Measurements from ENCODE around the gene G6PC3. TPM values are rescaled to one million over a fixed set of nuclear protein-coding genes. Genes with fewer than 3 reads are reported as not detected.

Gene G6PC3
- total and polyA plus RNA-seq, 4 donors, result 6.7 to 15.1 (median 8.3) TPM

DNA sequence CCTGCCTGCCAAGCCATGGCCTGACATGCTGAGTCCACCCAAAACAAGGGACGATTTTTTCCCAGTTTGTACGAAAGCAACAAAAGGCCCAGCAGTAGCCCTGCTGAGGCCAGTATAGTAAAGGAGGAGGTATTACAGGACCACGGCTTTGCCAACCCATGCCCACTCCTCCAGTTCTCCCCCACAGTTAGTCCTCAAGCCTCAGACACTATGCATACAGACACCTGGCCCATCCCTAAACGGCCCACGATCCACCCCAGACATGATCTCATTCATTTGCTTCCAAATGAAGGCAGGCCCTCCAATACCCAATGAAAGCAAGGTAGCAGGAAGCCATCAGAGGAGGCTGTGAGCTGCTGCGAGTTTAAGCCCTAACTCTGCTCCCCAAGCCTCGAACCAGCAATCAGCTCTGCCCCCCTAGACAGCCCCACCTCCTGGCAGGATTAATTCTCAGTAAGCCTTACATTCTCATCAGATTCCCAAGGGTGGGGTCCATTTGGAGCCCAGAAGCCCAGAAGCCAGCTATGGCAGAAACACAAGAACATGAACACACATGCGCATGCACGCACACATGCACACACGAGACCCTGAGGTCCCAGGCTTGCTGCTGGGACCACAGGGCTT is 48.0 kb downstream of the G6PC3 start:
- peaks cover 6 to 27% (median 15%) of the 10 kb centered on the region in 4 donors for H3K4me1 ChIP-seq (ENCODE audit: control insufficient read depth in 4 of 4, insufficient read depth in 4 of 4, low read length in 3 of 4)
- no peaks in the 10 kb centered on the region for H3K36me3 ChIP-seq (ENCODE audit: control insufficient read depth in 4 of 4, insufficient read depth in 3 of 4, low read depth in 1 of 4, low read length in 3 of 4)
- no peaks in the 10 kb centered on the region for H3K27me3 ChIP-seq (ENCODE audit: control insufficient read depth in 4 of 4, insufficient read depth in 4 of 4, low read length in 3 of 4)
- 82% methylated on average over 10 of the region's 10 CpGs for WGBS
- H3K9me3 ChIP-seq (ENCODE audit: control insufficient read depth in 4 of 4, low read length in 3 of 4), result no peaks in the 10 kb centered on the region
- TF ChIP-seq YY1 (IDR thresholded peaks at IDR 0.05) (no peak), RAD21 (IDR thresholded peaks at IDR 0.05) (no peak), HNF4G (IDR thresholded peaks at IDR 0.05) (no peak), FOXA1 (IDR thresholded peaks at IDR 0.05) (no peak), GABPA (IDR thresholded peaks at IDR 0.05 in 1 of 2, conservative IDR thresholded peaks at IDR 0.05 in 1 of 2) (no peak), FOXA2 (IDR thresholded peaks at IDR 0.05) (no peak), SP1 (IDR thresholded peaks at IDR 0.05) (no peak), NR2F2 (IDR thresholded peaks at IDR 0.05) (no peak), RXRA (IDR thresholded peaks at IDR 0.05) (no peak), TAF1 (conservative IDR thresholded peaks at IDR 0.05) (no peak), HNF4A (conservative IDR thresholded peaks at IDR 0.05) (no peak), JUND (IDR thresholded peaks at IDR 0.05) (no peak), EGR1 (IDR thresholded peaks at IDR 0.05; ENCODE audit: low read depth in 2 of 2) (no peak)
- TF ChIP-seq, protein P1, sequence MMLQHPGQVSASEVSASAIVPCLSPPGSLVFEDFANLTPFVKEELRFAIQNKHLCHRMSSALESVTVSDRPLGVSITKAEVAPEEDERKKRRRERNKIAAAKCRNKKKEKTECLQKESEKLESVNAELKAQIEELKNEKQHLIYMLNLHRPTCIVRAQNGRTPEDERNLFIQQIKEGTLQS (IDR thresholded peaks at IDR 0.05), result no peak
- TF ChIP-seq, protein P2, sequence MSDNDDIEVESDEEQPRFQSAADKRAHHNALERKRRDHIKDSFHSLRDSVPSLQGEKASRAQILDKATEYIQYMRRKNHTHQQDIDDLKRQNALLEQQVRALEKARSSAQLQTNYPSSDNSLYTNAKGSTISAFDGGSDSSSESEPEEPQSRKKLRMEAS (IDR thresholded peaks at IDR 0.05), result no peak
- TF ChIP-seq, protein P3, sequence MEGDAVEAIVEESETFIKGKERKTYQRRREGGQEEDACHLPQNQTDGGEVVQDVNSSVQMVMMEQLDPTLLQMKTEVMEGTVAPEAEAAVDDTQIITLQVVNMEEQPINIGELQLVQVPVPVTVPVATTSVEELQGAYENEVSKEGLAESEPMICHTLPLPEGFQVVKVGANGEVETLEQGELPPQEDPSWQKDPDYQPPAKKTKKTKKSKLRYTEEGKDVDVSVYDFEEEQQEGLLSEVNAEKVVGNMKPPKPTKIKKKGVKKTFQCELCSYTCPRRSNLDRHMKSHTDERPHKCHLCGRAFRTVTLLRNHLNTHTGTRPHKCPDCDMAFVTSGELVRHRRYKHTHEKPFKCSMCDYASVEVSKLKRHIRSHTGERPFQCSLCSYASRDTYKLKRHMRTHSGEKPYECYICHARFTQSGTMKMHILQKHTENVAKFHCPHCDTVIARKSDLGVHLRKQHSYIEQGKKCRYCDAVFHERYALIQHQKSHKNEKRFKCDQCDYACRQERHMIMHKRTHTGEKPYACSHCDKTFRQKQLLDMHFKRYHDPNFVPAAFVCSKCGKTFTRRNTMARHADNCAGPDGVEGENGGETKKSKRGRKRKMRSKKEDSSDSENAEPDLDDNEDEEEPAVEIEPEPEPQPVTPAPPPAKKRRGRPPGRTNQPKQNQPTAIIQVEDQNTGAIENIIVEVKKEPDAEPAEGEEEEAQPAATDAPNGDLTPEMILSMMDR (IDR thresholded peaks at IDR 0.05; ENCODE audit: low read depth, low read length, missing input control), result no peak
- TF ChIP-seq, protein P4, sequence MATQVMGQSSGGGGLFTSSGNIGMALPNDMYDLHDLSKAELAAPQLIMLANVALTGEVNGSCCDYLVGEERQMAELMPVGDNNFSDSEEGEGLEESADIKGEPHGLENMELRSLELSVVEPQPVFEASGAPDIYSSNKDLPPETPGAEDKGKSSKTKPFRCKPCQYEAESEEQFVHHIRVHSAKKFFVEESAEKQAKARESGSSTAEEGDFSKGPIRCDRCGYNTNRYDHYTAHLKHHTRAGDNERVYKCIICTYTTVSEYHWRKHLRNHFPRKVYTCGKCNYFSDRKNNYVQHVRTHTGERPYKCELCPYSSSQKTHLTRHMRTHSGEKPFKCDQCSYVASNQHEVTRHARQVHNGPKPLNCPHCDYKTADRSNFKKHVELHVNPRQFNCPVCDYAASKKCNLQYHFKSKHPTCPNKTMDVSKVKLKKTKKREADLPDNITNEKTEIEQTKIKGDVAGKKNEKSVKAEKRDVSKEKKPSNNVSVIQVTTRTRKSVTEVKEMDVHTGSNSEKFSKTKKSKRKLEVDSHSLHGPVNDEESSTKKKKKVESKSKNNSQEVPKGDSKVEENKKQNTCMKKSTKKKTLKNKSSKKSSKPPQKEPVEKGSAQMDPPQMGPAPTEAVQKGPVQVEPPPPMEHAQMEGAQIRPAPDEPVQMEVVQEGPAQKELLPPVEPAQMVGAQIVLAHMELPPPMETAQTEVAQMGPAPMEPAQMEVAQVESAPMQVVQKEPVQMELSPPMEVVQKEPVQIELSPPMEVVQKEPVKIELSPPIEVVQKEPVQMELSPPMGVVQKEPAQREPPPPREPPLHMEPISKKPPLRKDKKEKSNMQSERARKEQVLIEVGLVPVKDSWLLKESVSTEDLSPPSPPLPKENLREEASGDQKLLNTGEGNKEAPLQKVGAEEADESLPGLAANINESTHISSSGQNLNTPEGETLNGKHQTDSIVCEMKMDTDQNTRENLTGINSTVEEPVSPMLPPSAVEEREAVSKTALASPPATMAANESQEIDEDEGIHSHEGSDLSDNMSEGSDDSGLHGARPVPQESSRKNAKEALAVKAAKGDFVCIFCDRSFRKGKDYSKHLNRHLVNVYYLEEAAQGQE (IDR thresholded peaks at IDR 0.05), result no peak
- TF ChIP-seq, protein P5, sequence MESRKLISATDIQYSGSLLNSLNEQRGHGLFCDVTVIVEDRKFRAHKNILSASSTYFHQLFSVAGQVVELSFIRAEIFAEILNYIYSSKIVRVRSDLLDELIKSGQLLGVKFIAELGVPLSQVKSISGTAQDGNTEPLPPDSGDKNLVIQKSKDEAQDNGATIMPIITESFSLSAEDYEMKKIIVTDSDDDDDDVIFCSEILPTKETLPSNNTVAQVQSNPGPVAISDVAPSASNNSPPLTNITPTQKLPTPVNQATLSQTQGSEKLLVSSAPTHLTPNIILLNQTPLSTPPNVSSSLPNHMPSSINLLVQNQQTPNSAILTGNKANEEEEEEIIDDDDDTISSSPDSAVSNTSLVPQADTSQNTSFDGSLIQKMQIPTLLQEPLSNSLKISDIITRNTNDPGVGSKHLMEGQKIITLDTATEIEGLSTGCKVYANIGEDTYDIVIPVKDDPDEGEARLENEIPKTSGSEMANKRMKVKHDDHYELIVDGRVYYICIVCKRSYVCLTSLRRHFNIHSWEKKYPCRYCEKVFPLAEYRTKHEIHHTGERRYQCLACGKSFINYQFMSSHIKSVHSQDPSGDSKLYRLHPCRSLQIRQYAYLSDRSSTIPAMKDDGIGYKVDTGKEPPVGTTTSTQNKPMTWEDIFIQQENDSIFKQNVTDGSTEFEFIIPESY (IDR thresholded peaks at IDR 0.05), result no peak
- H3K4me3 ChIP-seq (ENCODE audit: low read depth in 1 of 3, low read length in 3 of 3), result no peak overlapping the region
- H3K9ac ChIP-seq (ENCODE audit: low read depth in 1 of 2, low read length in 2 of 2), result no peak overlapping the region
- no peak for DNase-seq (ENCODE audit: low spot score)
- H3K27ac ChIP-seq (ENCODE audit: low read depth in 1 of 2, low read length in 2 of 2), result no peak overlapping the region

Measured in liver (tissue), 9 donors.